Testis (tissue), 3 donors: Measurements from ENCODE around the gene SSTR5. TPM values are rescaled to one million over a fixed set of nuclear protein-coding genes. Genes with fewer than 3 reads are reported as not detected.

Experiments
- DNase-seq: peaks from one replicate; pipeline ENCODE4 v3.0.0-alpha.2; 2019
- H3K27ac ChIP-seq, 2 donors: fragments of 200-600 bp; sonication (generic); one replicate each; pipeline ENCODE4 v1.5.1; 2019
- H3K27me3 ChIP-seq: fragments of 200-600 bp; sonication (generic); one replicate; pipeline ENCODE4 v1.5.1; 2019
- H3K36me3 ChIP-seq: fragments of 200-600 bp; sonication (generic); one replicate; pipeline ENCODE4 v1.5.1; 2017; ENCODE audit warnings: low read depth; ENCODE audit errors: missing control alignments
- H3K4me1 ChIP-seq: fragments of 200-600 bp; sonication (generic); one replicate; pipeline ENCODE4 v1.5.1; 2019
- H3K4me3 ChIP-seq, 2 donors: fragments of 200-600 bp; sonication (generic); one replicate each; pipeline ENCODE4 v1.5.1; 2017 to 2019
- H3K9me3 ChIP-seq: fragments of 200-600 bp; sonication (generic); one replicate; pipeline ENCODE4 v1.5.1; 2017
- CTCF ChIP-seq, 3 experiments: fragments of 450-650 bp in 2 of 3; fragments of 200-600 bp in 1 of 3; sonication (generic) in 1 of 3; IDR thresholded peaks; one replicate each; pipeline ENCODE4 v1.5.1; 2016 to 2019; ENCODE audit warnings: antibody characterized with exemption in 3 of 3, mild to moderate bottlenecking in 2 of 3, moderate library complexity in 1 of 3
- POLR2A ChIP-seq: fragments of 450-650 bp; IDR thresholded peaks from one replicate; pipeline ENCODE4 v1.6.1; 2017; ENCODE audit warnings: antibody characterized with exemption, mild to moderate bottlenecking, moderate library complexity
- WGBS, 2 donors: methylation state at CpG; one replicate each; pipeline ENCODE4 v1.1.5; 2018; 5-methylcytosine and 5-hydroxymethylcytosine counted together
- intact Hi-C: fragments of 100-400 bp; cut with DNase I; formaldehyde crosslinking; loops from one replicate; pipeline ENCODE4 v1.15.1; 2023; ENCODE audit warnings: low total_unique reads
- polyA plus RNA-seq: library from polyadenylated mRNA; stranded (reverse); fragments of 350-450 nt; fragmentation: Illumina TruSeq; extraction: RNeasy Lipid Tissue Mini Kit (QIAGEN cat#74804); gene quantifications from one replicate; pipeline ENCODE4 v1.2.3, GENCODE V29; 2014; ENCODE audit warnings: low read depth, low replicate concordance; ENCODE audit not compliant: insufficient read depth
- total RNA-seq, 2 donors: library from RNA; depleted of rRNA; stranded (reverse); fragments of >200 nt; gene quantifications; one replicate each; pipeline ENCODE4 v1.2.3, GENCODE V29; 2016

SSTR5 gene
- total and polyA plus RNA-seq, 3 donors from 2014 or later: 0.31 TPM; not detected in 2

- intact Hi-C loops: no loop called here
- H3K9me3 ChIP-seq: no peaks in the 10 kb centered on the region
- 80 to 84% methylated on average over 1 to 19 of the region's 19 CpGs for WGBS, 2 donors
- H3K4me3 ChIP-seq: no peak overlapping the region
- no peak for DNase-seq
- no peaks in the 10 kb centered on the region for H3K36me3 ChIP-seq
- TF ChIP-seq POLR2A (no peak), CTCF (IDR thresholded peaks at IDR 0.05) (no peak)
- H3K4me1 ChIP-seq: peaks cover 8% of the 10 kb centered on the region
- H3K27me3 ChIP-seq: no peaks in the 10 kb centered on the region
- H3K27ac ChIP-seq: no peak overlapping the region
These were observed 46.6 kb downstream of the SSTR5 start for GRCh38 chr16:1119129-1119528.

DNA sequence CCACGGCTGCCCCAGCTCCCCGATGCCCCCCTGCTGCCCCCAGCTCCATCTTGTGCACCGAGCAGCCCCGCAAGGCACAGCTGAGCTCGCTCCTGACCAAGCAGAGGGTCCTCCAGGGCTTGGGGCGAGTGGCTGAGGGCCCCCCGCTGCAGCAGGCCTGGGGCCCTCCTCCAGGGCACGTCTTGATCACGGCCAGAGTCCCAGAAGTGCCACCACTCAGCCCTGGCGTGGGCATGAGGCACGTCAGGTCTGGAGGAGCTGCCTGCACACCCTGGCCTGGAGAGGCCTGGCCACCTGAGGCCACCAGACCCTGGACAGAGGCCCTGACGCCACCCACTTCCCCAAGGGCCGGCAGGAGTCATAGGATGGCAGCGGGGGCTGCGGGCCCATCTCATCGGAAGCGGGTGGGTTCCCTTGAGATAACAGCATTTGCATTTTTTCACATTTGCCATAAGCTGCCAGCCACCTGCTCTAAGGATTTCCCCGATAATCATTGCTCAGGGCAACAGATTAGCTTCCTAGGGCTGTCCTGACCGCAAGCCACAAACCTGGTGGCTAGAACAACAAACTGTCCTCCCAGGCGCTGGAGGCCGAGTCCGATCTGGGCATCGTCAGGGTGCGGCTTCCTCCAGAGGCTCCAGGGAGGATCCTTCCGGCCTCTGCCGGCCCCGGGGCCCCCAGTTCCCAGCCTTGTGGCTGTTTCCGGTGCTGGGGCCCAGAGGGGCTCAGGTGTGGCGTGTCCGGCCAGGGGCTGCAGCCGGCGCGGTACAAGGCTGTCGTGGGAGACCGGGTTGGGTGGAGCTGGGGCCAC, 47.4 kb downstream of the SSTR5 start:
- DNase-seq: no peak
- intact Hi-C loops: no loop called here
- H3K27ac ChIP-seq: no peak overlapping the region
- H3K27me3 ChIP-seq: no peaks in the 10 kb centered on the region
- TF ChIP-seq CTCF (IDR thresholded peaks at IDR 0.05): no peak
- TF ChIP-seq POLR2A: no peak
- 72 to 87% methylated on average over 18 to 34 of the region's 35 CpGs for WGBS, 2 donors
- H3K4me3 ChIP-seq: no peak overlapping the region
- no peaks in the 10 kb centered on the region for H3K9me3 ChIP-seq
- no peaks in the 10 kb centered on the region for H3K36me3 ChIP-seq
- H3K4me1 ChIP-seq: peaks cover 8% of the 10 kb centered on the region

- Histone ChIP-seq H3K9me3 (no peaks in the 10 kb centered on the region), H3K27me3 (no peaks in the 10 kb centered on the region), H3K4me1 (peaks cover 8% of the 10 kb centered on the region), H3K27ac (no peak overlapping the region), H3K4me3 (no peak overlapping the region), H3K36me3 (no peaks in the 10 kb centered on the region)
- 71 to 95% methylated on average over 7 to 22 of the region's 22 CpGs for WGBS, 2 donors
- TF ChIP-seq POLR2A (no peak), CTCF (IDR thresholded peaks at IDR 0.05) (no peak)
- DNase-seq: no peak
- intact Hi-C loops: no loop called here
These were observed 48.0 kb downstream of the SSTR5 start for GRCh38 chr16:1120577-1120941.

DNA sequence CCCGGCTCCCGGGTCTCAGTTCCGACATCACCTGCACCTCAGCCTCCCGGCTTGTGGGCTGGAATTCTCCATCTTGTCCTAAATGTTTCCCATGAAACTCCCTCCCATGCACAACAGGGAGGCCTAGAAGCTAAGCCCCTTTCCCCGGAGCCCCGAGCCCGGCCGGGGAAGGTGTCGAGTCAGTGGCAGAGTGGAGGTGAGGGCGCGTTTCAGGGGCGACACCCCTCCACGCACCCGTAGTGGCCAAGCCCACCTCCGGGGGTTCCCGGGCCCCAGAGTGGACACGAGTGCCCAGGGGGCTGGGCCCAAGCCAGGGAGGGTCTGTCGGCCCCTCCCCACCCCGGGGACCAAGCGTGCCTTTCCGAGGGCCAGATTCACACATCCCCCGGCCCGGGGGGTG, 48.5 kb downstream of the SSTR5 start:
- DNase-seq: no peak
- H3K27ac ChIP-seq: no peak overlapping the region
- H3K9me3 ChIP-seq: no peaks in the 10 kb centered on the region
- intact Hi-C loops: no loop called here
- no peak for TF ChIP-seq POLR2A
- TF ChIP-seq CTCF (IDR thresholded peaks at IDR 0.05): no peak
- 83 to 85% methylated on average over 9 to 23 of the region's 23 CpGs for WGBS, 2 donors
- no peaks in the 10 kb centered on the region for H3K27me3 ChIP-seq
- no peak overlapping the region for H3K4me3 ChIP-seq
- H3K36me3 ChIP-seq: no peaks in the 10 kb centered on the region
- peaks cover 8% of the 10 kb centered on the region for H3K4me1 ChIP-seq
